ENCODE data around the gene MRPS5. TPM values are rescaled to one million over a fixed set of nuclear protein-coding genes. Genes with fewer than 3 reads are reported as not detected.

Gene MRPS5
- total RNA-seq, 3 donors from 2014 or later, result 37.4 to 54.4 (median 43.8) TPM

DNA sequence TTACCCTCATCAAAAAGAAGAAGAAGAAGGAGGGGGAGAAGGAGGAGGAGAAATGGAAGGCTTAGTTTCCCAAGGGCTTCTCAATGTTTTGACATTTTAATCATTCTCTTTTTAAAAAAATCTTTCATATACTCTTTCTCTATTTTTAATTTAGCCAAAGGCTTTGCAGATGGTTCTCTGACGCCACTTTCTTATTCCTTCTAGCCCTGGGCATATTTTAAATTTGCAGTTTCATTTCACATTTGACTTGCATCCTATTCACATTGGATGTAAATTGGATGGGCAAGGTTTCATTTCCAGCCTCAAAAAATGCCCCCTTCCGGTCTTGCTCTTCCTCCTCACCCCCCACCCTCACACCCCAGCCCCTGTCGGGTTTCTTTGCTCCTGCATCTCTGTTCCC, 66.3 kb downstream of the MRPS5 start:
- DNase-seq (ENCODE audit: low spot score in 2 of 2), result no peak
- TF ChIP-seq POLR2AphosphoS5 (IDR thresholded peaks at IDR 0.05), result no peak
- TF ChIP-seq, protein P1, sequence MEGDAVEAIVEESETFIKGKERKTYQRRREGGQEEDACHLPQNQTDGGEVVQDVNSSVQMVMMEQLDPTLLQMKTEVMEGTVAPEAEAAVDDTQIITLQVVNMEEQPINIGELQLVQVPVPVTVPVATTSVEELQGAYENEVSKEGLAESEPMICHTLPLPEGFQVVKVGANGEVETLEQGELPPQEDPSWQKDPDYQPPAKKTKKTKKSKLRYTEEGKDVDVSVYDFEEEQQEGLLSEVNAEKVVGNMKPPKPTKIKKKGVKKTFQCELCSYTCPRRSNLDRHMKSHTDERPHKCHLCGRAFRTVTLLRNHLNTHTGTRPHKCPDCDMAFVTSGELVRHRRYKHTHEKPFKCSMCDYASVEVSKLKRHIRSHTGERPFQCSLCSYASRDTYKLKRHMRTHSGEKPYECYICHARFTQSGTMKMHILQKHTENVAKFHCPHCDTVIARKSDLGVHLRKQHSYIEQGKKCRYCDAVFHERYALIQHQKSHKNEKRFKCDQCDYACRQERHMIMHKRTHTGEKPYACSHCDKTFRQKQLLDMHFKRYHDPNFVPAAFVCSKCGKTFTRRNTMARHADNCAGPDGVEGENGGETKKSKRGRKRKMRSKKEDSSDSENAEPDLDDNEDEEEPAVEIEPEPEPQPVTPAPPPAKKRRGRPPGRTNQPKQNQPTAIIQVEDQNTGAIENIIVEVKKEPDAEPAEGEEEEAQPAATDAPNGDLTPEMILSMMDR (IDR thresholded peaks at IDR 0.05), result no peak
- no peak for TF ChIP-seq POLR2A (IDR thresholded peaks at IDR 0.05)
- H3K4me1 ChIP-seq, result no peaks in the 10 kb centered on the region
- H3K9me3 ChIP-seq, result no peaks in the 10 kb centered on the region
- intact Hi-C loops (cut with DNase I; ENCODE audit: low total_unique reads), result no loop called here
- no peak overlapping the region for H3K4me3 ChIP-seq
- H3K36me3 ChIP-seq, result no peaks in the 10 kb centered on the region
- no peak overlapping the region for H3K27ac ChIP-seq
- H3K27me3 ChIP-seq, result peaks cover 0 to 8% of the 10 kb centered on the region in 2 donors

DNA sequence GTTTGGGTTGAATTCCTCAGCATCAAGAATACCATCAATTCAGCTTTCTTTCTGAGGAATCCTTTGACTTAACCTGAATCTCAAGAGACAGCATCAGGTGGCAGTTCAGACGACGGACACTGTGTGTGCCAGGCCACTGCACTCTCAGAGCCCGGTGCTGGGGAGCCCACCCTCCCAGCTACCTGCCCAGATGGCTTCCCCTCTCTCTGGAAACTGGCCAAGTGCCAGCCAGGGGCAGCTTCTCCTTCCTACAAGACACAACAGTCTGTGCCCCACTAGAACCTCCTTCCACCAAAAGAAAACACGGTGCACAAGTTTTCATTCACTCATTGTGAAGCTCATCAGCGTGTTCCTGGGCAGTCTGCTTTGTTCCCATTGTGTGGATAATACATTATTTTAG, 67.6 kb downstream of the MRPS5 start:
- peaks cover 0 to 8% of the 10 kb centered on the region in 2 donors for H3K27me3 ChIP-seq
- intact Hi-C loops (cut with DNase I; ENCODE audit: low total_unique reads), result no loop called here
- no peak overlapping the region for H3K4me3 ChIP-seq
- H3K27ac ChIP-seq, result no peak overlapping the region
- TF ChIP-seq, protein P1 (IDR thresholded peaks at IDR 0.05), result no peak
- TF ChIP-seq POLR2A (IDR thresholded peaks at IDR 0.05) (no peak), POLR2AphosphoS5 (IDR thresholded peaks at IDR 0.05) (no peak)
- H3K4me1 ChIP-seq, result no peaks in the 10 kb centered on the region
- H3K9me3 ChIP-seq, result no peaks in the 10 kb centered on the region
- no peak for DNase-seq (ENCODE audit: low spot score in 2 of 2)
- H3K36me3 ChIP-seq, result no peaks in the 10 kb centered on the region

DNA sequence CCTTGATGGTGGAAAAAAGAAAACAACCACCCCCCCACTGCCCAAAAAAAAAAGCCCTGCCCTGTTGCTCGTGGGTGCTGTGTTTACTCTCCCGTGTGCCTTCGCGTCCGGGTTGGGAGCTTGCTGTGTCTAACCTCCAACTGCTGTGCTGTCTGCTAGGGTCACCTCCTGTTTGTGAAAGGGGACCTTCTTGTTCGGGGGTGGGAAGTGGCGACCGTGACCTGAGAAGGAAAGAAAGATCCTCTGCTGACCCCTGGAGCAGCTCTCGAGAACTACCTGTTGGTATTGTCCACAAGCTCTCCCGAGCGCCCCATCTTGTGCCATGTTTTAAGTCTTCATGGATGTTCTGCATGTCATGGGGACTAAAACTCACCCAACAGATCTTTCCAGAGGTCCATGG, 68.1 kb downstream of the MRPS5 start:
- no peak for DNase-seq (ENCODE audit: low spot score in 2 of 2)
- intact Hi-C loops (cut with DNase I; ENCODE audit: low total_unique reads), result no loop called here
- Histone ChIP-seq H3K4me3 (no peak overlapping the region), H3K27me3 (peaks cover 0 to 8% of the 10 kb centered on the region in 2 donors), H3K9me3 (no peaks in the 10 kb centered on the region), H3K4me1 (no peaks in the 10 kb centered on the region), H3K36me3 (no peaks in the 10 kb centered on the region), H3K27ac (no peak overlapping the region)
- TF ChIP-seq, protein P1 (IDR thresholded peaks at IDR 0.05), result no peak
- TF ChIP-seq POLR2A (IDR thresholded peaks at IDR 0.05), result no peak
- no peak for TF ChIP-seq POLR2AphosphoS5 (IDR thresholded peaks at IDR 0.05)

DNA sequence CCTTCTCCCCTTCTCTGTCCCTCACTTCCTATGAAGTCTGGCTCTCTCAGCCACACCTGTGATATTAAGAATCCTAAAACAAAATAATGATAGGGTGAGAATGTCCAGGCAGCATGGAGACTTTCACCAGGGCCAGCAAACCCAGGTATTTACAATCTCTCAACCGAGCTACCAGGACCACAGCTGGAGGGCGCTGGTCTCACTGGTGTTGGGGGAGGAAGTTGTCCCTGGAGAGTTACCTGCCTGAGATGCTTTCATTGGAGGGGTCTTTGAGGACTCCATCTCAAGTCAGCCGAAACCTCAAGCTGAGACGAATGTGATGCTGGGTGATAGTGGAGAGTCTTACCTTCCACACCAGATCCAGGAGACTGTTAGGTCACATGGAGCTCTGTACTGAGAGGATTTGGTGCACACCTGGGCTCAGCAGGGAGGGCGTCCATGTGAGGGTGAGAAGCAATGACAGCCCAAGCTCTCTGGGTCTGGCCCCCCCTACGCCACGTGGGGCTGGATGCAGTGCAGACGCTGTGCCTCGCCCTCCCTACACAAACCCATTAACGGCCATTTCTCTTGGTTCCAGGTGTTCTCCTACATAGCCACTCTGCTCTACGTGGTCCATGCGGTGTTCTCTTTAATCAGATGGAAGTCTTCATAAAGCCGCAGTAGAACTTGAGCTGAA, 68.7 kb downstream of the MRPS5 start:
- Histone ChIP-seq H3K27me3 (peaks cover 0 to 8% of the 10 kb centered on the region in 2 donors), H3K36me3 (no peaks in the 10 kb centered on the region), H3K27ac (no peak overlapping the region), H3K9me3 (no peaks in the 10 kb centered on the region), H3K4me1 (no peaks in the 10 kb centered on the region), H3K4me3 (no peak overlapping the region)
- intact Hi-C loops (cut with DNase I; ENCODE audit: low total_unique reads), result no loop called here
- TF ChIP-seq POLR2A (IDR thresholded peaks at IDR 0.05), result no peak
- no peak for DNase-seq (ENCODE audit: low spot score in 2 of 2)

DNA sequence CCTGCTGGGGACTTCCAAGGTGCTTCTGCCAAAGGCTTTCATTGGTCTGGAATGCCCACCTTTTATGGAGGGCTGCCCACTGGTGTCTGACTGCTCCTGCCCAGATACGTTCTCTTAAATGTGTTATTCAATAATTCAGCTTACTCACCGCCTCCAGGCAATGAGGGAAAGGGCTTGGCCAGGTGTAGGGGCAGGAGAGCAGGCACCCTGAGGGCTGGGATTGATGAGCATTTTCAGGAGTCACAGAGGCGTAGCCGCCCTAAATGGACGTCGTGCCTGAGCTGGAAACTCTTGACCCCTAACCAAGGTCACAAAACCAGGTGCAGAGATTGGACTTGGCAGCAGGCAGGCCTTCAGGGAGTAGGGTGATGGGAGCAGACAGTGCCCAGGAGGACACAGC, 69.3 kb downstream of the MRPS5 start:
- no peak for TF ChIP-seq POLR2AphosphoS5 (IDR thresholded peaks at IDR 0.05)
- TF ChIP-seq POLR2A (IDR thresholded peaks at IDR 0.05), result no peak
- TF ChIP-seq, protein P1 (IDR thresholded peaks at IDR 0.05), result no peak
- no peaks in the 10 kb centered on the region for H3K36me3 ChIP-seq
- no peaks in the 10 kb centered on the region for H3K9me3 ChIP-seq
- DNase-seq (ENCODE audit: low spot score in 2 of 2), result no peak
- no peak overlapping the region for H3K27ac ChIP-seq
- H3K27me3 ChIP-seq, result peaks cover 0 to 8% of the 10 kb centered on the region in 2 donors
- intact Hi-C loops (cut with DNase I; ENCODE audit: low total_unique reads), result no loop called here
- H3K4me3 ChIP-seq, result no peak overlapping the region
- no peaks in the 10 kb centered on the region for H3K4me1 ChIP-seq

All from breast epithelium (tissue), 4 donors.